ENCODE measurements around the gene LZIC. TPM values are rescaled to one million over a fixed set of nuclear protein-coding genes. Genes with fewer than 3 reads are reported as not detected.

Gene LZIC
- polyA plus RNA-seq, 1 donor (not counting 4 experiments of a cell fraction or from before 2014, with no cell fraction given): 22.5 TPM

DNA sequence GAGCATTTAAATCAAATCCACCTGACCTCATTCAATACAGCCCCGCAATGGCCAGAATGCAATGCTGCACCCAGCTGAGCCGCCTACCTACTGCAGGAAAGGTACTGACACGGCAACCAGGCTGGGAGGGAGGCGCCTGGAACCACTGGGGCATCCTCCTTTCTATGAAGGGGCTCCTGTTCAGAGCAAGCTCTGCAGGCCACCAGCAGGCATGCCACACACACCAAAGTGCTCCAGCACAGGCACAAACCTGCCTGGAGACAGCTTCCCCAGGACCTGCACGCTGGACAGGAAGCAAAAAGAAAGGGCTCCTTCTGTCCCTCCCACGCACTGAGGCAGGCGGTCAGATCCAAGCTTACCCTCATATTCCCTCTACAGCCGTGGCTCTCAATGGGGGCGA, 54.3 kb downstream of the LZIC start:
- Histone ChIP-seq H4K20me1 (ENCODE audit: control insufficient read depth, extremely low read depth, insufficient read depth, low read length) (no peaks in the 10 kb centered on the region), H3K4me3 (ENCODE audit: control insufficient read depth in 2 of 3, extremely low read depth in 1 of 3, insufficient read depth in 2 of 3, low read depth in 1 of 3, low read length in 3 of 3) (no peak overlapping the region), H3K4me1 (ENCODE audit: control insufficient read depth, extremely low read depth, insufficient read depth, low read length) (peaks cover 65% of the 10 kb centered on the region), H3K9me3 (ENCODE audit: control insufficient read depth, low read depth, low read length) (no peaks in the 10 kb centered on the region), H3K9me1 (ENCODE audit: control insufficient read depth, extremely low read depth, insufficient read depth, low read length) (peaks cover 6% of the 10 kb centered on the region), H3K79me2 (ENCODE audit: control insufficient read depth, insufficient read depth, low read length) (peaks cover 39% of the 10 kb centered on the region), H3K27ac (ENCODE audit: control insufficient read depth, insufficient read depth, low read length) (no peak overlapping the region), H3K27me3 (ENCODE audit: control insufficient read depth, extremely low read depth, insufficient read depth, low read length) (no peaks in the 10 kb centered on the region), H3K9ac (ENCODE audit: control insufficient read depth, extremely low read depth, insufficient read depth, low read length) (no peak overlapping the region), H3K36me3 (ENCODE audit: control insufficient read depth in 2 of 2, extremely low read depth in 1 of 2, insufficient read depth in 2 of 2, low read length in 2 of 2) (peaks cover 15 to 25% of the 10 kb centered on the region in 2 experiments), H3K4me2 (ENCODE audit: control insufficient read depth, extremely low read depth, insufficient read depth, low read depth, low read length) (no peak overlapping the region), H2AFZ (ENCODE audit: control insufficient read depth, low read length) (no peak overlapping the region)
- dilution Hi-C loops (cut with MboI; ENCODE audit: extremely low pct_ligation_motif_present, low sequenced_read_pairs): loop anchor here (25.0 kb wide), 1 partner anchor 102 kb away; no protein-coding TSS in a partner anchor
- FAIRE-seq (no peak), DNase-seq (ENCODE audit: low read depth, low spot score) (no peak)
- TF ChIP-seq, protein P1, sequence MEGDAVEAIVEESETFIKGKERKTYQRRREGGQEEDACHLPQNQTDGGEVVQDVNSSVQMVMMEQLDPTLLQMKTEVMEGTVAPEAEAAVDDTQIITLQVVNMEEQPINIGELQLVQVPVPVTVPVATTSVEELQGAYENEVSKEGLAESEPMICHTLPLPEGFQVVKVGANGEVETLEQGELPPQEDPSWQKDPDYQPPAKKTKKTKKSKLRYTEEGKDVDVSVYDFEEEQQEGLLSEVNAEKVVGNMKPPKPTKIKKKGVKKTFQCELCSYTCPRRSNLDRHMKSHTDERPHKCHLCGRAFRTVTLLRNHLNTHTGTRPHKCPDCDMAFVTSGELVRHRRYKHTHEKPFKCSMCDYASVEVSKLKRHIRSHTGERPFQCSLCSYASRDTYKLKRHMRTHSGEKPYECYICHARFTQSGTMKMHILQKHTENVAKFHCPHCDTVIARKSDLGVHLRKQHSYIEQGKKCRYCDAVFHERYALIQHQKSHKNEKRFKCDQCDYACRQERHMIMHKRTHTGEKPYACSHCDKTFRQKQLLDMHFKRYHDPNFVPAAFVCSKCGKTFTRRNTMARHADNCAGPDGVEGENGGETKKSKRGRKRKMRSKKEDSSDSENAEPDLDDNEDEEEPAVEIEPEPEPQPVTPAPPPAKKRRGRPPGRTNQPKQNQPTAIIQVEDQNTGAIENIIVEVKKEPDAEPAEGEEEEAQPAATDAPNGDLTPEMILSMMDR (optimal IDR thresholded peaks at IDR 0.05 in 1 of 3, IDR thresholded peaks at IDR 0.05 in 1 of 3, conservative IDR thresholded peaks at IDR 0.05 in 1 of 3; ENCODE audit: extremely low read depth in 1 of 3, insufficient read depth in 2 of 3, low read length in 3 of 3): no peak
- TF ChIP-seq EZH2 (IDR thresholded peaks at IDR 0.05; ENCODE audit: low read length): no peak

DNA sequence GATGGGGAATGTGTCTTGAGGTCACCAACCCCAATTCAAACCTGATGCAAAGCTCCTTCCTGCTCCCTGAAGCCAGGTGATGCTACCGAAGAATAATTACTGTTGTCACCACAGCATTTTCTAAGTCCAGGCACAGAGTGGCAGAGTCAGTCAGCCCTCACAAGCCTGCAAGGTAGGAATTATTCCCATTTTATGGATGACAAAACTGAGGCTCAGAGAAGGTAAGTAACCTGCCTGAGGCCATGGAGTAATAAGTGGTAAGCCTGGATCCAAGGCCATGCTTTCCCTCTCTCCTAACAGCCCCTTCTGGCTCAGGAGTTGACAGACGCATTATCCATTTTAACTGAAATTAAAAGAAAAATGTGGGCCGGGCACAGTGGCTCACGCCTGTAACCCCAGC, 56.1 kb downstream of the LZIC start:
- Histone ChIP-seq H4K20me1 (ENCODE audit: control insufficient read depth, extremely low read depth, insufficient read depth, low read length) (no peaks in the 10 kb centered on the region), H3K36me3 (ENCODE audit: control insufficient read depth in 2 of 2, extremely low read depth in 1 of 2, insufficient read depth in 2 of 2, low read length in 2 of 2) (peaks cover 17 to 35% of the 10 kb centered on the region in 2 experiments), H3K9ac (ENCODE audit: control insufficient read depth, extremely low read depth, insufficient read depth, low read length) (no peak overlapping the region), H3K9me1 (ENCODE audit: control insufficient read depth, extremely low read depth, insufficient read depth, low read length) (peaks cover 6% of the 10 kb centered on the region), H3K27me3 (ENCODE audit: control insufficient read depth, extremely low read depth, insufficient read depth, low read length) (no peaks in the 10 kb centered on the region), H3K4me2 (ENCODE audit: control insufficient read depth, extremely low read depth, insufficient read depth, low read depth, low read length) (no peak overlapping the region), H3K9me3 (ENCODE audit: control insufficient read depth, low read depth, low read length) (no peaks in the 10 kb centered on the region), H3K4me1 (ENCODE audit: control insufficient read depth, extremely low read depth, insufficient read depth, low read length) (peaks cover 68% of the 10 kb centered on the region), H3K4me3 (ENCODE audit: control insufficient read depth in 2 of 3, extremely low read depth in 1 of 3, insufficient read depth in 2 of 3, low read depth in 1 of 3, low read length in 3 of 3) (no peak overlapping the region), H3K27ac (ENCODE audit: control insufficient read depth, insufficient read depth, low read length) (no peak overlapping the region), H3K79me2 (ENCODE audit: control insufficient read depth, insufficient read depth, low read length) (peaks cover 41% of the 10 kb centered on the region), H2AFZ (ENCODE audit: control insufficient read depth, low read length) (no peak overlapping the region)
- no peak for TF ChIP-seq EZH2 (IDR thresholded peaks at IDR 0.05; ENCODE audit: low read length)
- TF ChIP-seq, protein P1 (optimal IDR thresholded peaks at IDR 0.05 in 1 of 3, IDR thresholded peaks at IDR 0.05 in 1 of 3, conservative IDR thresholded peaks at IDR 0.05 in 1 of 3; ENCODE audit: extremely low read depth in 1 of 3, insufficient read depth in 2 of 3, low read length in 3 of 3): no peak
- dilution Hi-C loops (cut with MboI; ENCODE audit: extremely low pct_ligation_motif_present, low sequenced_read_pairs): loop anchor here (25.0 kb wide), 1 partner anchor 100 kb away; no protein-coding TSS in a partner anchor
- no peak for DNase-seq (ENCODE audit: low read depth, low spot score)
- no peak for FAIRE-seq
